ENCODE data around the gene MAPK4.

Gene MAPK4

DNA sequence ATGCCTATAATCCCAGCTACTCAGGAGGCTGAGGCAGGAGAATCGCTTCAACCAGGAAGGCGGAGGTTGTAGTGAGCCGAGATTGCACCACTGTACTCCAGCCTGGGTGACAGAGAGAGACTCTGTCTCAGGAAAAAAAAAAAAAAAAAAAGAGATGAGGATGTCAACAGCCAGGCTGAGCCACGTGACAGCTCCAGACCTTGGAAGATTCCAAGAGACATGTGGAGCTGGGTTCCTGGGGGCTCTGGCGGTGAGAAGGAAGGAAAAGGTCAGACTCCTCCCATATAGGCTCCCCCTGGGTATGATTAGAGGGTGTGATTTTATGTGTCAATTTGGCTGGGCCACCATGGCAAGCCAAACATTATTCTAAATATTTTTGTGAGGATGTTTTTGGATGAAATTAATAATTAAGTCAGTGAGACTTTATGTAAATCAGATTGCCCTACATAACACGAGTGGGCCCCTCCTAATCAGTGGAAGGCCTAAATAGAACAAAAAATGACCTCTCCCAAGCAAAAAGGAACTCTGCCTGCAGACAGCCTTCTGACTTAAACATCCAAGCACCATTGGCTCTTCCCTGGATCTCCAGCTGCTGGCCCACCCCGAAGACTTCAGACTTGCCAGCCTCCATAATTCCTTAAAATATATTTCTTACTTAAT, 178.3 kb downstream of the MAPK4 start:
- Histone ChIP-seq H3K27me3 (ENCODE audit: control insufficient read depth, insufficient read depth, low read length) (no peaks in the 10 kb centered on the region), H3K9me3 (ENCODE audit: control insufficient read depth, insufficient read depth, low read depth, low read length) (peaks cover 4% of the 10 kb centered on the region; the same call in 1 of the 2 replicates), H3K27ac (ENCODE audit: low read depth, low read length) (no peak overlapping the region), H3K4me3 (ENCODE audit: low read depth, low read length) (no peak overlapping the region), H3K36me3 (ENCODE audit: control insufficient read depth, insufficient read depth, low read length) (no peaks in the 10 kb centered on the region), H3K9ac (ENCODE audit: low read length) (no peak overlapping the region), H3K4me1 (ENCODE audit: control insufficient read depth, insufficient read depth, low read length) (peaks cover 9% of the 10 kb centered on the region; the same call in 1 of the 2 replicates)

GRCh38 chr18:50742952-50743351, 183.1 kb downstream of the MAPK4 start:
- no peak overlapping the region for H3K9ac ChIP-seq (ENCODE audit: low read length)

DNA sequence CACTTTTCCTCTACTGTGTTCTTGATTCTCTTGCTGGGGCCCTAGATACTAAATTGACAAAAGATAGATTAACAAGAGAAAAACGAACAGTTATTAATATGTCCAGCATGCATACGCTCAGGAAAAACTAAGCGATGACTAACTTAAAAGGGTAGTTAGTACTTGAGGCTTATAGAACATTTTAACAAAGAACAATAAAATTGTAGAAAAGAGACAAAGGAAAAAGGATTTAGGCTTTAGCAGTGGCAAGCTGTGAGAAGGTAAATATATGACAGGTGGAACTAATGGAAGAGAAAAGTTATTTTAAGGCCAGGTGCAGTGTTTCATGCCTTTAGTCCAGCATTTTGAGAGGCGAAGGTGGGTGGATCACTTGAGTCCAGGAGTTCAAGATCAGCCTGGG, 184.4 kb downstream of the MAPK4 start:
- Histone ChIP-seq H3K27me3 (ENCODE audit: control insufficient read depth, insufficient read depth, low read length) (no peaks in the 10 kb centered on the region), H3K4me1 (ENCODE audit: control insufficient read depth, insufficient read depth, low read length) (peaks cover 14% of the 10 kb centered on the region), H3K9me3 (ENCODE audit: control insufficient read depth, insufficient read depth, low read depth, low read length) (peaks cover 4% of the 10 kb centered on the region; the same call in 1 of the 2 replicates), H3K36me3 (ENCODE audit: control insufficient read depth, insufficient read depth, low read length) (no peaks in the 10 kb centered on the region), H3K27ac (ENCODE audit: low read depth, low read length) (no peak overlapping the region), H3K9ac (ENCODE audit: low read length) (no peak overlapping the region), H3K4me3 (ENCODE audit: low read depth, low read length) (no peak overlapping the region)

More at GRCh38 chr18:50742952-50743351, 183.1 kb downstream of the MAPK4 start:
- H3K4me3 ChIP-seq (ENCODE audit: low read depth, low read length), result no peak overlapping the region
- no peak overlapping the region for H3K27ac ChIP-seq (ENCODE audit: low read depth, low read length)
- H3K9me3 ChIP-seq (ENCODE audit: control insufficient read depth, insufficient read depth, low read depth, low read length), result peaks cover 4% of the 10 kb centered on the region; the same call in 1 of the 2 replicates
- no peaks in the 10 kb centered on the region for H3K27me3 ChIP-seq (ENCODE audit: control insufficient read depth, insufficient read depth, low read length)
- no peaks in the 10 kb centered on the region for H3K36me3 ChIP-seq (ENCODE audit: control insufficient read depth, insufficient read depth, low read length)
- peaks cover under 1% of the 10 kb centered on the region; the same call in 1 of the 2 replicates for H3K4me1 ChIP-seq (ENCODE audit: control insufficient read depth, insufficient read depth, low read length)

DNA sequence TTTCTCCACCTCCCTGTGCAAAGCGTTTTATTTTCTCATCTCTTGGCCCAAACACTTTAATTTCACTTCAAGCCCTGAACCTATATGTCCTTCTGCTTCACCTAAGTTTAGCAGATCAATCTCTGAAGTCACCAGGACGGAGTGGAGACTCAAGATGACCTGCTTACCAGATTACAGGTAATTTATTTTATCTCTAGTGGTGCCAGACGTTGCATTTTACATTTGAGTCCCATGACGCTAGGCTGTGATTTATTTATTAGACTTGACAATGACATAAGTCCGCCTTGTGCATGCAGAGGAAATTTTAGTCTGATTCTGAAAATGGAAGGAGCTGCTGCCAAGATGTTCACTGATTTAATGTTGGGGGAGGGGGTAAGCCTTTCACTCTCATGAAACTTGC, 186.1 kb downstream of the MAPK4 start:
- Histone ChIP-seq H3K9ac (ENCODE audit: low read length) (no peak overlapping the region), H3K9me3 (ENCODE audit: control insufficient read depth, insufficient read depth, low read depth, low read length) (peaks cover 4% of the 10 kb centered on the region; the same call in 1 of the 2 replicates)

GRCh38 chr18:50747849-50748242, 188.0 kb downstream of the MAPK4 start:
- Histone ChIP-seq H3K4me3 (ENCODE audit: low read depth, low read length) (no peak overlapping the region), H3K27me3 (ENCODE audit: control insufficient read depth, insufficient read depth, low read length) (no peaks in the 10 kb centered on the region), H3K9ac (ENCODE audit: low read length) (peak overlapping the region; percentile 26), H3K36me3 (ENCODE audit: control insufficient read depth, insufficient read depth, low read length) (no peaks in the 10 kb centered on the region), H3K27ac (ENCODE audit: low read depth, low read length) (peak overlapping the region; percentile 63; the same call in 1 of the 2 replicates), H3K4me1 (ENCODE audit: control insufficient read depth, insufficient read depth, low read length) (peaks cover 29% of the 10 kb centered on the region), H3K9me3 (ENCODE audit: control insufficient read depth, insufficient read depth, low read depth, low read length) (peaks cover 4% of the 10 kb centered on the region; the same call in 1 of the 2 replicates)

More for the DNA sequence above, 186.1 kb downstream of the MAPK4 start:
- Histone ChIP-seq H3K27me3 (ENCODE audit: control insufficient read depth, insufficient read depth, low read length) (no peaks in the 10 kb centered on the region), H3K27ac (ENCODE audit: low read depth, low read length) (no peak overlapping the region), H3K4me1 (ENCODE audit: control insufficient read depth, insufficient read depth, low read length) (peaks cover 26% of the 10 kb centered on the region), H3K4me3 (ENCODE audit: low read depth, low read length) (no peak overlapping the region), H3K36me3 (ENCODE audit: control insufficient read depth, insufficient read depth, low read length) (no peaks in the 10 kb centered on the region)

DNA sequence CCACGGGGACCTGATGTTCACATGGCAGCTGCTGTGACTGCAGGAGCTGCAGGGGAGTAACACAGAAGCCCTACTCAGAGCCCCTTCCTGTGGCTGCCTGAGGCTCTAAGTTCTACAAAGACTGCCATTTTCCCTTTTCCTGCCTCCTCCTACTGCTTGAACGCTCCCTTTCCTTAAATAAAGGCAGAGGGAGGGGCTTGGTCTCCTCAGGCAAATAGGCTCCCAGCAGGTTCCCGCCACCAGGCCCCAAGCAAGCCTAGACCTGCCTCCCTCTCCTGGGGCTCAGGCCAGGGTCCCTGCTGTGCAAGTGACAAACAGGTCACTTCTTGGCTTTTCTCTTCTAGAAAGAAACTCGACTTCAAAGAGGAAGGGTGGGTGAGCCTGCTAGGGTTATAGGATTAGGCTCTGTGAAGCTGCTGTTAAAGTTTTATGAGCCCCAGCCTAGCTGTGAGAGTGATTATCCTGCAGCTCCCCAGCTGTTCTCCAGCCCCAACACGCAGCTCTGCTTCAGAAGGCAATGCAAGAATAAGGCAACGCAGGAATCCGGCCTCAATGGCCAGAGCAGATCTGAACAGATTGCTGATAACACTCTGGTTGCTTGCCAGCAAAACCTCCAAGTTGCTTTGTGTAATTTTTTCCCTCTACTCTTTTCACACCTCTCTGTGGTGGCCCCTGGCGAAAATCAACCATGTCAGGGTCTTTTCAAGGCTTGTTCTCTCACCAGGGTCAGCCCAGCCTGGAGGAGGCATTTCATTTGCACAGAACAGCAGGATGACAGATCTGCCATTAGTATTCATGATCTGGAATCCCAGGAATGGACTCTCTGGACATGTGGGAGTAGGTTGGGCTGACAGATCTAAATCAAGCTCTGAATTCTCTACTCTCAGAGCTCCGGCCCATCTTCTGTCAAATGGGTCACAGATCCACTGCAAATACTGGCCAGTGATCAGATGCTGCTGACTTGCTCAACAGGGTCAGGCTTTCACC, 188.6 kb downstream of the MAPK4 start:
- H3K4me1 ChIP-seq (ENCODE audit: control insufficient read depth, insufficient read depth, low read length), result peaks cover 29% of the 10 kb centered on the region
- H3K36me3 ChIP-seq (ENCODE audit: control insufficient read depth, insufficient read depth, low read length), result no peaks in the 10 kb centered on the region
- H3K9me3 ChIP-seq (ENCODE audit: control insufficient read depth, insufficient read depth, low read depth, low read length), result no peaks in the 10 kb centered on the region
- peak overlapping the region; percentile 63; the same call in 1 of the 2 replicates for H3K27ac ChIP-seq (ENCODE audit: low read depth, low read length)
- no peak overlapping the region; the same call in 1 of the 2 replicates for H3K4me3 ChIP-seq (ENCODE audit: low read depth, low read length)
- no peaks in the 10 kb centered on the region for H3K27me3 ChIP-seq (ENCODE audit: control insufficient read depth, insufficient read depth, low read length)
- peak overlapping the region; percentile 26 for H3K9ac ChIP-seq (ENCODE audit: low read length)

- no peak overlapping the region for H3K9ac ChIP-seq (ENCODE audit: low read length)
- peaks cover 3% of the 10 kb centered on the region; the same call in 1 of the 2 replicates for H3K9me3 ChIP-seq (ENCODE audit: control insufficient read depth, insufficient read depth, low read depth, low read length)
- no peak overlapping the region; the same call in 1 of the 2 replicates for H3K4me3 ChIP-seq (ENCODE audit: low read depth, low read length)
- H3K27me3 ChIP-seq (ENCODE audit: control insufficient read depth, insufficient read depth, low read length), result no peaks in the 10 kb centered on the region
- peak overlapping the region; percentile 13; the same call in 1 of the 2 replicates for H3K27ac ChIP-seq (ENCODE audit: low read depth, low read length)
- no peaks in the 10 kb centered on the region for H3K36me3 ChIP-seq (ENCODE audit: control insufficient read depth, insufficient read depth, low read length)
- H3K4me1 ChIP-seq (ENCODE audit: control insufficient read depth, insufficient read depth, low read length), result peaks cover 29% of the 10 kb centered on the region
These were observed 189.5 kb downstream of the MAPK4 start for GRCh38 chr18:50749421-50749820.

- Histone ChIP-seq H3K27me3 (ENCODE audit: control insufficient read depth, insufficient read depth, low read length) (no peaks in the 10 kb centered on the region), H3K27ac (ENCODE audit: low read depth, low read length) (peak overlapping the region; percentile 13; the same call in 1 of the 2 replicates), H3K36me3 (ENCODE audit: control insufficient read depth, insufficient read depth, low read length) (no peaks in the 10 kb centered on the region), H3K9me3 (ENCODE audit: control insufficient read depth, insufficient read depth, low read depth, low read length) (peaks cover 3% of the 10 kb centered on the region; the same call in 1 of the 2 replicates), H3K9ac (ENCODE audit: low read length) (no peak overlapping the region), H3K4me1 (ENCODE audit: control insufficient read depth, insufficient read depth, low read length) (peaks cover 29% of the 10 kb centered on the region), H3K4me3 (ENCODE audit: low read depth, low read length) (no peak overlapping the region; the same call in 1 of the 2 replicates)
These were observed 190.1 kb downstream of the MAPK4 start for GRCh38 chr18:50749945-50750344.

DNA sequence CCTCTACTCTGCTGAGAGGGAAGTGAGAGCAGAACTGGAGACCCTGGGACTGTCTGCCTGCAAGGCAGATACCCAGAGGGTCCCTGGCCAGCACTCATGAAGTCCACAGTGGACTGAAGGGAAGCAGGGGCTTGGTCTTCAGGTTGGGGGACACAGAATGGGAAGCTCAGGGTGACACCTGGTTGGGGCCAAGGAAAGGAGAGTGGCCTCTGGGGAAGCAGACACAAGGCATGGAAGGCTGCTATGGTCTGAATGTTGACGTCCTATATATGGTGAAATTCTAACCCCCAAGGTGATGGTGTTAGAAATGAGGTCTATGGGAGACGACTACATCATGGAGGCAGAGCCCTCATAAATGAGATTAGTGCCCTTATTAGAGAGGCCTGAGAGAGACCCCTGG, 190.7 kb downstream of the MAPK4 start:
- H3K4me1 ChIP-seq (ENCODE audit: control insufficient read depth, insufficient read depth, low read length), result peaks cover 29% of the 10 kb centered on the region
- peaks cover 3% of the 10 kb centered on the region; the same call in 1 of the 2 replicates for H3K9me3 ChIP-seq (ENCODE audit: control insufficient read depth, insufficient read depth, low read depth, low read length)
- no peak overlapping the region for H3K4me3 ChIP-seq (ENCODE audit: low read depth, low read length)
- no peak overlapping the region for H3K9ac ChIP-seq (ENCODE audit: low read length)
- no peaks in the 10 kb centered on the region for H3K27me3 ChIP-seq (ENCODE audit: control insufficient read depth, insufficient read depth, low read length)
- no peak overlapping the region for H3K27ac ChIP-seq (ENCODE audit: low read depth, low read length)
- no peaks in the 10 kb centered on the region for H3K36me3 ChIP-seq (ENCODE audit: control insufficient read depth, insufficient read depth, low read length)

GRCh38 chr18:50751490-50751889, 191.6 kb downstream of the MAPK4 start:
- Histone ChIP-seq H3K27ac (ENCODE audit: low read depth, low read length) (no peak overlapping the region), H3K9ac (ENCODE audit: low read length) (no peak overlapping the region), H3K4me3 (ENCODE audit: low read depth, low read length) (no peak overlapping the region), H3K4me1 (ENCODE audit: control insufficient read depth, insufficient read depth, low read length) (peaks cover 29% of the 10 kb centered on the region), H3K27me3 (ENCODE audit: control insufficient read depth, insufficient read depth, low read length) (no peaks in the 10 kb centered on the region), H3K36me3 (ENCODE audit: control insufficient read depth, insufficient read depth, low read length) (no peaks in the 10 kb centered on the region), H3K9me3 (ENCODE audit: control insufficient read depth, insufficient read depth, low read depth, low read length) (peaks cover 3% of the 10 kb centered on the region; the same call in 1 of the 2 replicates)
